B cell (primary cell): ENCODE measurements around the gene AKAP6. TPM values are rescaled to one million over a fixed set of nuclear protein-coding genes. Genes with fewer than 3 reads are reported as not detected.

Source experiments
- ATAC-seq: fragments of 200-7000 bp; cut with Tn5 transposase; one replicate; pipeline ENCODE4 v1.10.0; 2021; ENCODE audit warnings: low read depth, mild to moderate bottlenecking, moderate number of reproducible peaks, moderate library complexity
- CTCF ChIA-PET: fragments of 350-600 bp; sonication (Branson Sonifier 250); formaldehyde crosslinking; loops from one replicate; lab custom pipeline; 2021; ENCODE audit warnings: antibody characterized with exemption, inconsistent platforms; lab: Charles Lee
- POLR2A ChIA-PET: fragments of 350-600 bp; sonication (Branson Sonifier 250); formaldehyde crosslinking; loops from one replicate; lab custom pipeline; 2021; ENCODE audit warnings: antibody characterized with exemption; lab: Charles Lee
- DNase-seq: peaks from one replicate; pipeline ENCODE4 v3.0.0; 2013
- H2AFZ ChIP-seq: 2 replicates; pipeline ENCODE4 v1.6.1; 2012; ENCODE audit warnings: mild to moderate bottlenecking, low read depth, low read length; ENCODE audit not compliant: insufficient read depth, poor library complexity, severe bottlenecking
- H3K27ac ChIP-seq, 2 donors: 1 replicate in 1 of 2; 2 replicates in 1 of 2; pipeline ENCODE4 v1.5.1; 2012 to 2013; ENCODE audit warnings: low read length in 2 of 2, mild to moderate bottlenecking in 2 of 2, moderate library complexity in 1 of 2
- H3K27me3 ChIP-seq, 4 experiments: fragments of 200-600 bp in 1 of 4; sonication (generic) in 1 of 4; replicated peaks in 1 of 4; 1 replicate in 2 of 4; 2 replicates in 2 of 4; pipeline versions ENCODE4 v1.6.1 to v1.7.0; 2013 to 2016; ENCODE audit warnings: low read length in 3 of 4, mild to moderate bottlenecking in 2 of 4, mixed read lengths in 1 of 4, moderate library complexity in 1 of 4; ENCODE audit not compliant: insufficient read depth in 4 of 4, control insufficient read depth in 3 of 4; ENCODE audit errors: control extremely low read depth in 1 of 4
- H3K36me3 ChIP-seq, 2 experiments: replicated peaks in 1 of 2; 1 replicate in 1 of 2; 2 replicates in 1 of 2; pipeline versions ENCODE4 v1.6.1 to v1.7.1; 2013; ENCODE audit warnings: low read length in 1 of 2; ENCODE audit not compliant: insufficient read depth in 2 of 2, control insufficient read depth in 1 of 2; ENCODE audit errors: control extremely low read depth in 1 of 2, extremely low read depth in 1 of 2
- H3K4me1 ChIP-seq, 2 donors: fragments of 200-600 bp in 1 of 2; sonication (generic) in 1 of 2; 1 replicate in 1 of 2; 2 replicates in 1 of 2; pipeline versions ENCODE4 v1.5.1 to v1.6.1; 2013 to 2017; ENCODE audit warnings: low read length in 2 of 2; ENCODE audit not compliant: control insufficient read depth in 2 of 2, insufficient read depth in 2 of 2
- H3K4me2 ChIP-seq: replicated peaks from 2 replicates; pipeline ENCODE3; 2012; ENCODE audit warnings: mild to moderate bottlenecking, low read depth, low read length; ENCODE audit not compliant: poor library complexity, severe bottlenecking
- H3K4me3 ChIP-seq, 5 experiments: fragments of 200-600 bp in 1 of 5; sonication (generic) in 1 of 5; 1 replicate in 3 of 5; 2 replicates in 2 of 5; pipeline versions ENCODE4 v1.5.1 to v1.7.0; 2011 to 2016; ENCODE audit warnings: low read length in 4 of 5, mild to moderate bottlenecking in 4 of 5, low read depth in 2 of 5, control low read depth in 1 of 5, moderate library complexity in 1 of 5; ENCODE audit not compliant: insufficient read depth in 1 of 5; ENCODE audit errors: control extremely low read depth in 1 of 5, extremely low read depth in 1 of 5
- H3K79me2 ChIP-seq: fragments of 200-600 bp; sonication (generic); one replicate; pipeline ENCODE4 v1.6.0; 2016; ENCODE audit warnings: low read length; ENCODE audit not compliant: control insufficient read depth, insufficient read depth
- H3K9ac ChIP-seq: fragments of 200-600 bp; sonication (generic); 2 replicates; pipeline ENCODE4 v1.6.1; 2017; ENCODE audit warnings: mild to moderate bottlenecking, low read length, moderate library complexity
- H3K9me3 ChIP-seq, 3 donors: one replicate each; pipeline versions ENCODE4 v1.6.1 to v1.7.1; 2013; ENCODE audit warnings: low read length in 2 of 3; ENCODE audit not compliant: control insufficient read depth in 2 of 3, insufficient read depth in 1 of 3; ENCODE audit errors: control extremely low read depth in 1 of 3
- H4K20me1 ChIP-seq: 2 replicates; pipeline ENCODE4 v1.6.0; 2012; ENCODE audit warnings: mild to moderate bottlenecking, low read length; ENCODE audit not compliant: insufficient read depth, control insufficient read depth, poor library complexity, severe bottlenecking
- H3K27ac Mint-ChIP-seq: one replicate; pipeline ENCODE4 v1.8.0; 2021; ENCODE audit warnings: mixed read lengths
- H3K27me3 Mint-ChIP-seq: one replicate; pipeline ENCODE4 v1.8.0; 2021; ENCODE audit warnings: mixed read lengths
- H3K4me1 Mint-ChIP-seq: one replicate; pipeline ENCODE4 v1.8.0; 2021; ENCODE audit warnings: mixed read lengths
- H3K4me3 Mint-ChIP-seq: one replicate; pipeline ENCODE4 v1.8.0; 2021; ENCODE audit warnings: mixed read lengths
- H3K9me3 Mint-ChIP-seq: one replicate; pipeline ENCODE4 v1.8.0; 2022; ENCODE audit warnings: mixed read lengths; ENCODE audit not compliant: insufficient read depth
- EZH2 ChIP-seq: IDR thresholded peaks from 2 replicates; pipeline ENCODE4 v1.6.1; 2012; ENCODE audit warnings: borderline replicate concordance, low read depth, mild to moderate bottlenecking, moderate library complexity, low read length; ENCODE audit not compliant: insufficient read depth, poor library complexity, severe bottlenecking
- WGBS: methylation state at CpG from one replicate; pipeline ENCODE4 v1.1.5; 2013; ENCODE audit warnings: missing lambda C conversion rate; ENCODE audit not compliant: insufficient coverage; 5-methylcytosine and 5-hydroxymethylcytosine counted together
- intact Hi-C: fragments of 100-400 bp; cut with micrococcal nuclease; formaldehyde crosslinking; loops from one replicate; pipeline ENCODE4 v1.10.0; 2022
- polyA plus RNA-seq: library from polyadenylated mRNA; depleted of rRNA; stranded (reverse); fragments of >200 nt; gene quantifications from 2 replicates; pipeline ENCODE4 v1.2.3, GENCODE V29; 2012
- total RNA-seq, 2 donors: library from RNA; stranded (reverse); fragments of 120-200 nt in 1 of 2; gene quantifications; 1 replicate in 1 of 2; 2 replicates in 1 of 2; pipeline versions ENCODE4 v1.2.3 to v1.2.4, GENCODE V29; 2013 to 2022
- TF ChIP-seq, protein P1 (sequence below): fragments of 200-600 bp; IDR thresholded peaks from one replicate; pipeline ENCODE4 v1.8.0; 2022; ENCODE audit warnings: antibody characterized with exemption, mild to moderate bottlenecking

Gene AKAP6
- total and polyA plus RNA-seq, 2 donors (not counting 1 experiment from before 2014, with no cell fraction given): 1.4 to 2.8 TPM

DNA sequence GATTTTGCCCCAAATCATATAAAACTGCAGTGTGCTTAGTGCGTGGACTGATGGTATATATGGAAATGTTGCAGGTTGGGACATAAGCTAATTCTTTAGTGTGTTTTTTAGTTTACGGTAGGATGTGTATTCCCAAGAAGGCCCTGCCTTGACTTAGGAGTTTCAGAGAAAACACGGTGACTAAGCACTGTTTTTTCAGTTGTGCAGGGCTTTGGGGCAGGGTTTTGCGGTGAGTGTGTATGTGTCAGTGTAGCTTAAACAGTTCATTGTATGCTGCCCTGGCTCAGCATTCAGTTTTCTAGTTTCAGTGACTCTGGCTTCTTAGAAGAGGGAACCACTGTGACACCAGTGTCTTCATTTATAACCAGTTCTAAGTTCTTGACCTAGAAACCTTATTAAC is 101.2 kb downstream of the AKAP6 start:
- Histone ChIP-seq H2AFZ (no peak overlapping the region), H3K27ac (no peak overlapping the region), H3K9me3 (no peaks in the 10 kb centered on the region), H3K4me1 (peaks cover 0 to 11% of the 10 kb centered on the region in 2 donors), H3K4me3 (no peak overlapping the region), H3K4me2 (no peak overlapping the region), H3K36me3 (no peaks in the 10 kb centered on the region), H4K20me1 (no peaks in the 10 kb centered on the region), H3K9ac (no peak overlapping the region), H3K27me3 (no peaks in the 10 kb centered on the region), H3K79me2 (no peaks in the 10 kb centered on the region)
- Mint-ChIP-seq H3K4me3 (no peak overlapping the region), H3K9me3 (no peaks in the 10 kb centered on the region), H3K27me3 (peaks cover 3% of the 10 kb centered on the region), H3K27ac (no peak overlapping the region), H3K4me1 (peaks cover 18% of the 10 kb centered on the region)
- intact Hi-C loops: no loop called here
- no peak for ATAC-seq
- CTCF ChIA-PET: no interaction called here
- no peak for TF ChIP-seq EZH2
- TF ChIP-seq, protein P1, sequence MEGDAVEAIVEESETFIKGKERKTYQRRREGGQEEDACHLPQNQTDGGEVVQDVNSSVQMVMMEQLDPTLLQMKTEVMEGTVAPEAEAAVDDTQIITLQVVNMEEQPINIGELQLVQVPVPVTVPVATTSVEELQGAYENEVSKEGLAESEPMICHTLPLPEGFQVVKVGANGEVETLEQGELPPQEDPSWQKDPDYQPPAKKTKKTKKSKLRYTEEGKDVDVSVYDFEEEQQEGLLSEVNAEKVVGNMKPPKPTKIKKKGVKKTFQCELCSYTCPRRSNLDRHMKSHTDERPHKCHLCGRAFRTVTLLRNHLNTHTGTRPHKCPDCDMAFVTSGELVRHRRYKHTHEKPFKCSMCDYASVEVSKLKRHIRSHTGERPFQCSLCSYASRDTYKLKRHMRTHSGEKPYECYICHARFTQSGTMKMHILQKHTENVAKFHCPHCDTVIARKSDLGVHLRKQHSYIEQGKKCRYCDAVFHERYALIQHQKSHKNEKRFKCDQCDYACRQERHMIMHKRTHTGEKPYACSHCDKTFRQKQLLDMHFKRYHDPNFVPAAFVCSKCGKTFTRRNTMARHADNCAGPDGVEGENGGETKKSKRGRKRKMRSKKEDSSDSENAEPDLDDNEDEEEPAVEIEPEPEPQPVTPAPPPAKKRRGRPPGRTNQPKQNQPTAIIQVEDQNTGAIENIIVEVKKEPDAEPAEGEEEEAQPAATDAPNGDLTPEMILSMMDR: no peak
- POLR2A ChIA-PET: no interaction called here
- 98% methylated on average over 4 of the region's 4 CpGs for WGBS
- no peak for DNase-seq

DNA sequence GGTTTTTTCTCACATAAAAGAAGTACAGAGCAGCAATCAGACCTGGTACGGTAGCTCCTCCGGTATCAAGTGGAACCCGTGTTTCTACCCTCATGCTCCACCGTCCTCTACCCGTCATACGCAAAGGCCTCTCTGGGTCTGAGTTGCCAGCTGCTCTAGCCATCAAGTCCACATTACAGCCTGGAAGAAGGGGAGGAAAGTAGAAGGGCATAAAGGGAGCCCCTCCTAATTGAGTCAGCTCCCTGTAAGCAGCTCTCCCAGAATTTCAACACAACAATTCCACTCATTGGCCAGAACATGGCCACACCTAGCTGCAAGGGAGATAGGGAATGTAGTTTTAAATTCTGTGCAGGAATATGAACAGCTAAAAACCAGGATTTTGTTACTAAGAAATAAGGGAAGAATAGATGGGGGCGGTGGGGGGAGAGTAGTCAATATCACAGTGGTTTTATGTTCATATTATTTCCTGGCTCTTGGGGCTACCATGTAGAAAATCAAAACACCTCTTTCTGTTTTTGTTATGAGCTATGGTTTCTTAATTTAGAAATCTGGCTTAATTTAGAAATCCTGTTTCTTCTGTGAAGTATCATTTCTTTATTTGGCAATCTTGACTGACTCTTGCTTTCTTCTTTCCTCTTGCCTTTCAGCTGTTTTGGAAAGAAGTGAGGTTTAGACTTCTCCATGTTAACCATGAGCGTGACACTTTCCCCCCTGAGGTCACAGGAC is 103.9 kb downstream of the AKAP6 start:
- WGBS: 100% methylated on average over 2 of the region's 8 CpGs
- H3K9me3 Mint-ChIP-seq: no peaks in the 10 kb centered on the region
- Histone ChIP-seq H2AFZ (no peak overlapping the region), H3K4me3 (peak overlapping the region in 4 of 5 experiments; percentile 25 to 51 (median 43)), H3K9me3 (no peaks in the 10 kb centered on the region), H3K27ac (peak overlapping the region; percentile 7 to 57), H3K27me3 (no peaks in the 10 kb centered on the region), H3K4me1 (peaks cover 0 to 14% of the 10 kb centered on the region in 2 donors), H3K4me2 (peak overlapping the region; percentile 46), H3K9ac (peak overlapping the region; percentile 53), H4K20me1 (no peaks in the 10 kb centered on the region), H3K79me2 (no peaks in the 10 kb centered on the region), H3K36me3 (no peaks in the 10 kb centered on the region)
- DNase-seq (no peak), ATAC-seq (no peak)
- H3K4me3 Mint-ChIP-seq: peak overlapping the region; percentile 40
- ChIA-PET CTCF (no interaction called here), POLR2A (no interaction called here)
- H3K27ac Mint-ChIP-seq: no peak overlapping the region
- intact Hi-C loops: no loop called here
- peaks cover 18% of the 10 kb centered on the region for H3K4me1 Mint-ChIP-seq
- H3K27me3 Mint-ChIP-seq: no peaks in the 10 kb centered on the region
- no peak for TF ChIP-seq EZH2
- TF ChIP-seq, protein P1: no peak
